Left lung (tissue), 10 donors: Measurements from ENCODE around the gene PFN1. TPM values are rescaled to one million over a fixed set of nuclear protein-coding genes. Genes with fewer than 3 reads are reported as not detected.

Experiments
- ATAC-seq: fragments of 200-7000 bp; cut with Tn5 transposase; one replicate; pipeline ENCODE4 v1.9.1; 2020; ENCODE audit warnings: moderate library complexity
- DNase-seq, 4 donors: peaks; one replicate each; pipeline ENCODE4 v3.0.0-alpha.2; 2013 to 2020
- H3K27ac ChIP-seq, 2 donors: fragments of 200-600 bp; sonication (generic) in 1 of 2; one replicate each; pipeline versions ENCODE4 v1.5.0 to v1.8.0; 2020 to 2021
- H3K27me3 ChIP-seq, 2 donors: fragments of 200-600 bp; sonication (generic) in 1 of 2; one replicate each; pipeline versions ENCODE4 v1.5.0 to v1.8.0; 2020 to 2021
- H3K36me3 ChIP-seq, 2 donors: fragments of 200-600 bp; sonication (generic) in 1 of 2; one replicate each; pipeline versions ENCODE4 v1.5.0 to v1.8.0; 2020 to 2021
- H3K4me1 ChIP-seq, 2 donors: fragments of 200-600 bp; one replicate each; pipeline ENCODE4 v1.8.0; 2021
- H3K4me3 ChIP-seq, 2 donors: fragments of 200-600 bp; sonication (generic) in 1 of 2; one replicate each; pipeline versions ENCODE4 v1.5.0 to v1.8.0; 2020 to 2021; ENCODE audit warnings: mild to moderate bottlenecking in 1 of 2
- H3K9me3 ChIP-seq, 2 donors: fragments of 200-600 bp; sonication (generic) in 1 of 2; one replicate each; pipeline versions ENCODE4 v1.5.0 to v1.8.0; 2020 to 2021
- CTCF ChIP-seq, 2 donors: fragments of 200-600 bp; sonication (generic) in 1 of 2; IDR thresholded peaks; one replicate each; pipeline versions ENCODE4 v1.5.0 to v1.8.0; 2021; ENCODE audit warnings: antibody characterized with exemption in 2 of 2
- intact Hi-C, 2 donors: fragments of 100-400 bp; cut with DNase I; formaldehyde crosslinking; loops; one replicate each; pipeline versions ENCODE4 v1.11.2 to v1.14.2; 2022
- polyA plus RNA-seq, 6 donors: library from polyadenylated mRNA; unstranded; fragments of 120-200 nt; gene quantifications; one replicate each; pipeline ENCODE4 v1.2.1, GENCODE V29; 2013; ENCODE audit not compliant: insufficient read length in 6 of 6
- total RNA-seq, 2 donors: library from RNA; stranded (reverse); fragmentation: NEBNext Ultra II Directional; extraction: Animal tissue kit (Norgen Biotek cat#: 25700); gene quantifications; one replicate each; pipeline ENCODE4 v1.2.1, GENCODE V29; 2021
- donor health status: DM: no; HTN: yes; CAD: no.
- donor health status: DM: no; HTN: no; CAD: no.

PFN1 gene
- total and polyA plus RNA-seq, 8 donors: 337 to 987 (median 430) TPM

- ATAC-seq (no peak), DNase-seq (peak in 1 of 4 donors; percentile 7)
- peaks cover 0 to 53% of the 10 kb centered on the region in 2 donors for H3K36me3 ChIP-seq
- peaks cover 24 to 71% of the 10 kb centered on the region in 2 donors for H3K4me1 ChIP-seq
- intact Hi-C loops: no loop called here
- H3K27me3 ChIP-seq: no peaks in the 10 kb centered on the region
- peak overlapping the region; percentile 87 to 100 for H3K4me3 ChIP-seq
- H3K27ac ChIP-seq: peak overlapping the region; percentile 99 to 100
- no peaks in the 10 kb centered on the region for H3K9me3 ChIP-seq
- no peak for TF ChIP-seq CTCF (IDR thresholded peaks at IDR 0.05)
Measured at GRCh38 chr17:4946312-4946976, 1.9 kb downstream of the PFN1 start.

- ATAC-seq (no peak), DNase-seq (no peak)
- Histone ChIP-seq H3K27me3 (no peaks in the 10 kb centered on the region), H3K4me1 (peaks cover 29 to 71% of the 10 kb centered on the region in 2 donors), H3K9me3 (no peaks in the 10 kb centered on the region), H3K4me3 (peak overlapping the region in 1 of 2 donors; percentile 100), H3K27ac (peak overlapping the region; percentile 99 to 100), H3K36me3 (peaks cover 0 to 53% of the 10 kb centered on the region in 2 donors)
- no peak for TF ChIP-seq CTCF (IDR thresholded peaks at IDR 0.05)
- intact Hi-C loops: no loop called here
Measured at GRCh38 chr17:4945944-4946280, 2.4 kb downstream of the PFN1 start.

- peak in 2 of 4 donors; percentile 88 to 93 for DNase-seq
Measured at GRCh38 chr17:4945176-4945943, 3.0 kb downstream of the PFN1 start.

GRCh38 chr17:4944554-4945175 is 3.7 kb downstream of the PFN1 start:
- DNase-seq (peak in 1 of 4 donors; percentile 78), ATAC-seq (no peak)
- no peak for TF ChIP-seq CTCF (IDR thresholded peaks at IDR 0.05)
- Histone ChIP-seq H3K27me3 (no peaks in the 10 kb centered on the region), H3K9me3 (no peaks in the 10 kb centered on the region), H3K27ac (peak overlapping the region; percentile 58 to 100), H3K4me1 (peaks cover 29 to 64% of the 10 kb centered on the region in 2 donors), H3K4me3 (peak overlapping the region in 1 of 2 donors; percentile 100), H3K36me3 (peaks cover 0 to 53% of the 10 kb centered on the region in 2 donors)
- intact Hi-C loops: no loop called here

More at GRCh38 chr17:4945176-4945943, 3.0 kb downstream of the PFN1 start:
- peak overlapping the region in 1 of 2 donors; percentile 100 for H3K4me3 ChIP-seq
- peak; percentile 11 for ATAC-seq
- intact Hi-C loops: no loop called here
- TF ChIP-seq CTCF (IDR thresholded peaks at IDR 0.05): no peak
- H3K36me3 ChIP-seq: peaks cover 0 to 53% of the 10 kb centered on the region in 2 donors
- no peaks in the 10 kb centered on the region for H3K27me3 ChIP-seq
- peak overlapping the region; percentile 58 to 100 for H3K27ac ChIP-seq
- peaks cover 29 to 69% of the 10 kb centered on the region in 2 donors for H3K4me1 ChIP-seq
- H3K9me3 ChIP-seq: no peaks in the 10 kb centered on the region

- no peak for ATAC-seq
- Histone ChIP-seq H3K27ac (peak overlapping the region; percentile 58 to 100), H3K9me3 (no peaks in the 10 kb centered on the region), H3K27me3 (no peaks in the 10 kb centered on the region), H3K36me3 (peaks cover 0 to 53% of the 10 kb centered on the region in 2 donors), H3K4me3 (peak overlapping the region in 1 of 2 donors; percentile 100), H3K4me1 (peaks cover 30 to 66% of the 10 kb centered on the region in 2 donors)
- peak in 1 of 4 donors; percentile 81 for DNase-seq
- intact Hi-C loops: no loop called here
- TF ChIP-seq CTCF (IDR thresholded peaks at IDR 0.05): no peak
Measured at GRCh38 chr17:4944163-4944553, 4.2 kb downstream of the PFN1 start.
